ENCODE results near the gene PPP1R1A.
A peak's percentile ranks its signal among the peaks of the same experiment; 100 is the strongest.

The PPP1R1A gene

DNA sequence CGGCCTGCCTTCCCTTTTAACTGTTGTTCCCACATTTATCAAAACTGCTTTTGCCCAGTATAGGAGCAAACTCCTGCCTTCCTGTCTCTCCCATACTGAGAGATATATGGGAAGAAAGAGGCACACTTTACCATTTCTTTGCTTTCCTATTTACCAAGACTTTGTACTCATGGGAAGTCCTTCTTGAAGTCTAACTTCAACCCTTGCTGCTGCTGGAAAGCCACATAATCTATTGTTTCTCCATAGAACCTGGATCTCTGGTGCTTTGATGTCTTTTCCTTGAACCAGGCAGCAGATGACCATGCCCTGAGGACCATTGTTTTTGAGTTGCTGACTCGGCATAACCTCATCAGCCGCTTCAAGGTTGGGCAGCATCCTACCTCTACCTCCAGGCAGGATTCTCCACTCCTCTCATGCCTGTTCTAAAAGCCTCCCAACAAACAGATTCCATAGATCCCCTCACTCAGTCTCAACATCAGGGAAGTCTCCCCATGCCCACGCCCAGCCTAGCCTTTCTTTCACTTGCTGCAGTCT, 18.4 kb downstream of the PPP1R1A start:
- DNase-seq = no peak

DNA sequence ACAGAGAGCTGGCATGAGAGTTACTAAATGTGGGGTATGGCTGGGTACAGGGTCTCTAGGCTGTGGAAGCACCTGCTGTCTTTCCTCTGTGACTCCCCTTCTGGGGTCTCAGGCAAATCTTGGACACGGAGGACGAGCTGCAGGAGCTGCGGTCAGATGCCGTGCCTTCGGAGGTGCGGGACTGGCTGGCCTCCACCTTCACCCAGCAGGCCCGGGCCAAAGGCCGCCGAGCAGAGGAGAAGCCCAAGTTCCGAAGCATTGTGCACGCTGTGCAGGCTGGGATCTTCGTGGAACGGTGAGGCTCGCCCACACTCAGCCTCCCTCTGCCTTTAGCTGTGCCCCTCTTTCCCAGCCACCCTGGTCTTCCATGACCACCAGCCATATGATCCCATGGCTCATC, 19.4 kb downstream of the PPP1R1A start:
- DNase-seq = no peak

DNA sequence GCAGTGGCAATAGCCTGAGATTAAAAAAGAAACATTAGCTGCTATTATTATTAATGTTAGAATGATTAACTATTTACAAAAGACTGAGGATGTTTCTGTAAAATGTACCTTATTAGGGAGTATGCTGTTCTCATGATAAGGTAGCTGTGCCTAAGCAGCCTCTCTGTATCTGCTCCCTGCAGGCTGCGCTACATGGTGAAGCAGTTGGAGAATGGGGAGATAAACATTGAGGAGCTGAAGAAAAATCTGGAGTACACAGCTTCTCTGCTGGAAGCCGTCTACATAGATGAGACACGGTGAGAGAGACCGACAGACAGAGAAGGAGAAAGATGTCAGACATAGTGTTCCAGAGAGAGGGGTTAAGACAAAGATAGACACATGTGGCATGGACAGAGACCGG, 21.7 kb downstream of the PPP1R1A start:
- no peak for DNase-seq

DNA sequence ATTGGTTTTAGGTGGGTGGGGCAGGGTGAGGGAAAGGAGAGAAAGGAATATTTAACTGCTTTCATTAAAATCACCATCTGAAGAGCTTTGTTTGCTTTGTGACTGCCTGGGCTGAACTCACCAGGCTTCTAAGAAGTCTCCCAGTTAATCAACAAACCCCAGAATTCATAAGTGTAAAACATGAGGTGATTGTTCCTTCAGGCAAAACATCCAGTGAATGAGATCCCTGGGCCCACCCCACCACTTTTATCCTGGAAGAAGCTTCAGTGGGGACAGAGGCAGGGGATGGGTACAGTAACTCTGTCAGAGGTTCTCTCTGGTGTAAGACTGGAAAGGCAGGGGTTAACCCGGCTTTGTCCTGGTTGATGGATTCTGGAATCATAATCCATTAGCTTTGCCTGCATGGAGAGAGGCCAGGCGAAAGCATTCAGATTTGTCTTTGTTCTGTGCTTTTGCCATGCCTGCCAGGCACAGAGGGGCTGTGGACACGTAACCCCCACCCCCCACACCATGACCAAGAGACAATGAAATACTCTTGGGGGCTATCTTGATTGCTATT, 22.4 kb downstream of the PPP1R1A start:
- no peak for DNase-seq

DNA sequence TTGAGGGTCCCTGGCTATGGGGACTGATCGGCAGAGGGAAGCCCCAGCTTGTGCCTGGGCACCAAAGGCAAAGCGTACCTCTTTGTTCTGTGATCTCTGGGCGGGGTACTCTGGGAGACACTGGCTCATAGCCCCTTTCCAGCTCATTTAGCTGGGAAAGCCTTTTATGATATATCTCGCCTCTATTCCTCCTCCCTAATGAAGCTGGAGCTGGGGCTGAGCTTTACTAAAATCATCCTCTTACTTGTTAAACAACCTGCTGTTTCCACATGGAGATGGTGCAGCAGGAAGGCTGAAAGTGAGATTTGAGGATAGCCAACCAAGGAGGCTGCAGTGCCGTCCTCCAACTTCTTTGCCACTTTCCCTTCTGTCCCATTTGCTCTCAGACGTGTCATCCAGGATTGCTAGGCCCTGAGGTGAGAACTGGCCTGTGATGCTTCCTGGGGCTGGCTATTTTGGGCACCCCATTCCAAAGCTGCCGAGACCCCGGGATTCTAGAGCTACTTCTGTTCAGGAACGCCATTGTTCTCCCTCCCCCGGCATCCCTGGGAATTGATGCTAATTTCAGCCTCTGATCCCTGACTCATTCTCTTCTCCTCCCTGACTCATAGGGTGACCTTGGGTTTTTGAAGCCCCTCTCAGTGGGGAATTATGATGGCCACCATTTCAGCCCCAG, 23.0 kb downstream of the PPP1R1A start:
- no peak for DNase-seq

DNA sequence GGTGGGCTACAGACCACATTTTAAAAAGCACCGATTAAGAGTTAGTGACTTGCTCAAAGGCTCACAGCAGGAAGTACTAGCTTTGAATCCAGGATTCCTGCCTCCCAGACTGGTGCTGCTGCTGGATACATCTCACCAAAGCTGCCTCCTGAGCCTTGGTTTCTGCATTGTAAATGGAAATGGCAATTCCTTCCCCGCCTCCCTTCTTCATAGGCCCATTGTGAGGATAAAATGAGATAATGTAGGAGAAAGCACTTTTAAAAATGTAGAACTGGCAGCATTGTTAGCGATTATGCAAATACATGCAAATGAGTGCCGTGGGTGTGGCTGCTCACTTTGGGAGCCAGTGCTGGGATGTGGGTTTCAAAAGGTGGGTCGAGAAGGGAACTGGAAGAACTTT, 23.7 kb downstream of the PPP1R1A start:
- DNase-seq = no peak

DNA sequence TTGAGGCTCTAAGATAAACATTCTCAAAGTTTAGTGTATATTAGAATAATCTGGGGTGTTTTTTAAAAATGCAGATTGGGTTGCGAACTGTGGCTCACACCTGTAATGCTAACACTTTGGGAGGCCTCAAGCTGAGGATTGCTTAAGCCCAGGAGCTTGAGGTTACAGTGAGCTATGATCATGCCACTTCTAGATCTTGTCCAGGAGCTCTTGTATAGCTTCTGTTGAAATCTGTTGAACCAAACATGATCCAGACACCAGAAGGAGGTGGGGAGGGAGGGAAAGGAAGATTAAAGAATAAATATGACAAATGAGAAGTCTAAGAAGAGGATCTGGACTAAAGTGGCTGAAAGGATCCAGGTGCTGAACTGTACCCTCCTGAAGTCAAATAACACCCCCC, 24.7 kb downstream of the PPP1R1A start:
- no peak for DNase-seq

DNA sequence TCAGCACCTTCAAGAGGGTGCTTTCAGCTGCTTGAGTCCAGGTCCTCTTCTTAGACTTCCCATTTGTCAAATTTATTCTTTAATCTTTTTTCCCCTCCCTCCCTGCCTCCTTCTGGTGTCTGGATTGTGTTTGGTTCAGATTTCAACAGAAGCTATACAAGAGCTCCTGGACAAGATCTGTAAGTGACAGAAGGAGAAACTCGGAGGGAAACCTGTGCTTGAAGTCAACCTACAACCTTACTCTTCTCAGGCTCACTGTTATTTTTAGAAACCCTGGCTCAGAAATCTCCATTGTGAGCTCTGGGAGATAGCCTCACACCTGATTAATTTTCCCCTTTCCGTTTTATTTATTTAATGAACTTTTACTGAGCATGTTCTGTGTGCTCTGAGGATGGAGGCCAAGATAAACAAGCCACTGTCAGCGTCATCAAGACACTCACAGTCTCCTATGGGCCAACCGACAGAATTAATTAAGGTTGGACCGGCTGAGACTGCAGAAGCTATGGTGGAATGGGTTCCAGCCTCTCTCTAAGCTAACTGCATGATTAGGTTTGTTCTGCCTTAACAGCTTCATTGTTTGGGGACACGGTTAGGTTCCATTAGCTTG, 25.6 kb downstream of the PPP1R1A start:
- DNase-seq = no peak

DNA sequence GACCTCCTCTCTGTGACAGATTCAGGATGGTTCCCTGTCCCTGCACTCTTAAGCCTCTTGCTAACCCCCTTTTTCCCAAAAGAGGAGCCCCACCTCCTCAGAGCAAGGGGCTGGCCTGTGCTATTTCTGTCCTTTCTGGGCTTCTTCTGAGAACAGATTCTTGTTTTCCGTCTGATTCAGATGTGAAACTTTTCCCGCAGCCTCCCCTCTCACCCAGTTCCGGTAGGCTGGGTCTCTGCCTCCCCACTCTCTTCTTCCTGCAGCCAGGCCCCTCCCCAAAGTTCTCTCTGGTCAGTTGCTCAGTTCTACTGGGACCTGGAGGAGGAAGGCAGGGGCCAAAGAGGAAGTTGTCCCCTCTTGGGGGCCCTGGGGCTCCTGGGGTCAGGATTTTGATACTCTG, 27.3 kb downstream of the PPP1R1A start:
- no peak for DNase-seq

DNA sequence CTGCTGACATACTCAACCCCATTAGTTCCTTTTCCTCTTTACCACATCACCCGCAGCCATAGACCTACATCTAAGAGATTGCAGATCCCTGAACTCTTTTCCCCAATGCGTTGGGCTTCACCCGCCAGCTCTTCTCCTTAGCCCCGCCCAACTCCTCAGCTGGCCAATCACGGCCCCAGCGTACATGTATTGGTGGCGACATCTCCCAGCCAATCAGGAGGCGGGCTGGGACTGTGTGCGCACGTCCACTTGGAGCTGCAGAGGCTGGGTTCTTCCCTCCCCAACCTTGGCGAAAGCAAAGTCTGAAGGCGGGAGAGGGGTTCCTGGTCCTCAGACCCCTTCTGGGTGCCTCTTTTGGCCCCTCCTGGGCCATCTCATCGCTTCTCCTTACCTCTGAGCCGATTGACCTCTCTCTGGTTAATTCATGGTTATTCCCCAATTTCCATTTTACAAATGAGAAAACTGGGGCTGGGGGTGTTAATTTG, 28.0 kb downstream of the PPP1R1A start:
- peak; percentile 81 to 86 for DNase-seq

DNA sequence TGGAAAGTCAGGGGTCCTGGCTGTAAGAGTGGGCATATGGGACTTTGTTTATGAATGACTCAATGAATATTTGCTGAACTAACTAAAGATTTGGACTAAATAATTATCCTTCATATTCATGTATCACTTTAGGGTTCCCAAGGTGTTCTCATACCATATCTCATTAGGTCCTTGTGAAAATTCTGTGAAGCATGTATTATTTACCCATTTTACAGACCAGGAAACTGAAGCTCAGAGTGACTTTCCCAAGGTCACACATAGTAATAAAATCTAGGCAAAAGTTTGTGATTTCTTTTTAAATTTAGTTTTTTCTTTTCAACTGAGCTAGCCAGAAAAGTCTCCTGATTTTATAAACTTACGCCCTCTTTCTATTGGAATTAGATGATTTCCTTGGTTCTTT, 29.7 kb downstream of the PPP1R1A start:
- DNase-seq = no peak

DNA sequence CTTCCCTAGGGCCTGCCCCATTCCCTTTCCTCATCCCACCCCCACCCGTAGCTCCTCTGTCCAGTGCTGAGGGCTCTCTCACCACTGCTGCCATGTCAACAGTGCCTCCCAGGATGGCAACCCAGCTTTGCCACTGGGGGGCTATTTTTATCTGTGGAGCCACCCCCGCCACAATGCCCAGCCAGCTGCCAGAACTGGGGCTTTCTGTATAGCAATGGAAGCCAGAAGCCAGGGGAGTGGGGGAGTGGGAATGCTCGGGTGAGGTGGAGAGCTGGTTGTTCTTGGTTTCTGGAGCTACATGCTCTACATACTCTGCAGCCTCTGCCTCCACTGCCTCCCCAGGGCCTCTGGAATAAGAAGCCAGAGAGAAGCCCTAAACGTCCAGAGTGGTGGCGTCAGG, 30.1 kb downstream of the PPP1R1A start:
- no peak for DNase-seq

DNA sequence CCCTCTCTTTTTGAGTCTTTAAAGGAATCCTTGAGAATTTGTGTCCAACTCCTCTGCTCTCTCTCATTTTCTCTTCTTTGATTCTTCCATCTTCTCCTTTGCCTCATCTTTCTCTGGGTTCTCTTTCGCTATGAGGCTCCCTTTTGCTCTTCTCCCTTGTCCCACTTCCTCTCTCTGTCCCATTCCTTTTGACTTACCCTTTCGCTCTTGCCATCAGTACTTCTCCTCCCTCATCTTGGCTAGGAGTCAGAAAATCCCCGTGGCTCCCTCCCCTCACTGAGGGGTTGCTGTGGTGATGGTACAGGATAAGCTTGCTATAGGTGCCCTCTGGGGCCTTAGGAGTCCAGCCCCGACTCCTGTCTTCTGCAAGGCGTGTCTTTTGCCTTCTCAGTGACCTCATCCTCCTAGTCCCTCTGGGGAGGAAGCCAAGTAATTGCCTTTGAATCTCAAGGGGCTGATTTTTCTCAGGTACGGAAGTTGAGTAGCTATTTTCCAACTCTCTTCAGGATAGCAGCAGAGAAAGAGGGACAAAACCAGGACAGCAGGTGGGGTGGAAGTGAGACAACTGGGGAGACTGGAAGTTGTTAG, 32.7 kb downstream of the PPP1R1A start:
- DNase-seq = no peak

DNA sequence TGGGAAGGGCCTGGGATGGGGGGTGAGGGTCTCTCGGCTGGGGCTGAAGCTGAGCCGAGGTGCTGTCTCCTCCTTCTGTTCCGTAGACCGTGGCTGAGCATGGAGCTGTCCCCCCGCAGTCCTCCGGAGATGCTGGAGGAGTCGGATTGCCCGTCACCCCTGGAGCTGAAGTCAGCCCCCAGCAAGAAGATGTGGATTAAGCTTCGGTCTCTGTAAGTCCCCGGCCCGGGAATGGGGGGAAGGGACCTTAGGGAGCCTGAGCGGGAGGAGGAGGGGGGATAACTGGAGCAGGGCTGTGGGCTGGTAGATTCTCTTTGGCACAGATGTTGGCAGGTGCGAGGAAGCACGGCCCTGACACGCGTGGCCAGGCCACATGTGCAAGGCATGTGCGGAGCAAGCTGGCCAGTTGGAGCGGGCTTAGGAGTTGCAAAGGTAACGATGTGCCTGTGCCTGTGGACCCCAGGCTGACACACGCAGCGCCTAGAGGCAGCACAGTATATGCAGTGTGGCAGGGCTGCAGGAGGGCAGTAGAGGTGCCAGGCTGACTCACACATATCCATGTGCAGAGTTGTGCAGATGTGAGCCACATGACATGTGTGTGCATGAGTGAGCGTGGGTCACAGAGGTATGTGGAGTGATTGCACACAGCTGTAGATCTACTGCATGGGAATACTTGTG, 38.5 kb downstream of the PPP1R1A start:
- peak; percentile 19 to 33 for DNase-seq

DNA sequence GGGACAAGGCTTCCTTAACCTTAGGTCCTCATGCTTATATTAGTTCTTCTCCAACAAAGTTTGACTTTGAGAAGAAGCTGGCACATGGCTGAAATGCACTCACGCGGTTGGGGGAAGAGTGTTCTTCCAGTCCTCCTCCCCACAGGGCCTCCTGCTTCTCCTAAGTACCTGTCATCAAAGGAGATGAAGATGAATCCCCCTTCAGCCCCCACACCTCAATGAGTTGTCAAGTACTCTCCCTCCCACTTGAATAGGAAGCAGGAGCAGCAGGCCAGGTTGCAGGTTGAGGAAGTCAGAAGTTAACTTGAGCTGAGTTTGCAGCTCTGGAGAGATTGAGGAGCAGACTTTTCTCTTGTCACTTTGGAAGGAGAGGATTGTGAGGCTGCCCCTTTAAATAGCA, 41.9 kb downstream of the PPP1R1A start:
- DNase-seq = no peak

DNA sequence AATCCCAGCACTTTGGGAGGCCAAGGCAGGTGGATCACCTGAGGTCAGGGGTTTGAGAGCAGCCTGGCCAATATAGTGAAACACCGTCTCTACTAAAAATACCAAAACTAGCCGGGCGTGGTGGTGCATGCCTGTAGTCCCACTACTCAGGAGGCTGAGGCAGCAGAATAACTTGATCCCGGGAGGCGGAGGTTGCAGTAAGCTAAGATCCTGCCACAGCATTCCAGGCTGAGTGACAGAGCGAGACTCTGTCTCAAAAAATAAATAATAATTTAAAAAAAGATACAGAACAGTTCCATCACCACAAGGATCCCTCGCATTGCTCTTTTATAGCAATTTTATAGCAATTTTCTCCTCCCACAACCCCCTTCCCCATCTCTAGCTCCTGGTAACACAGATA, 43.7 kb downstream of the PPP1R1A start:
- no peak for DNase-seq

DNA sequence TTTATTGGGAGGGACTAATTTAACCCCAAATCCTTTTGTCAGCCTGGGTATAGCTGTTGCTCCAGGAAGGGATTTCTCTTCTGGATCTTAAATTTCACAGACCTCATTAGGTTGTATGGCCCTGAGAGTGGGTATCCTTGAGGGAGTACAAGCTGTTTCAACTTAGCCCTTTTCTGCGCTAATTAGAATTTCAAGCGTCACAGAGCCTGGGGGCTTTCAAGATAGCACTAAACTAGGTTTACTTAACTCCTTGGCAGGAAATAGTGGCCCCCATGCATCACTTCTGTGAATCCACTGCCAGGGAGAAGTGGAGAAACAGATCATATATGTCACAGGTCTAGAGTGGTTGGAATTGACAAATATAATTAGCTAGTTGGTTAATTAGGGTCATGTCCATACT, 44.9 kb downstream of the PPP1R1A start:
- no peak for DNase-seq

DNA sequence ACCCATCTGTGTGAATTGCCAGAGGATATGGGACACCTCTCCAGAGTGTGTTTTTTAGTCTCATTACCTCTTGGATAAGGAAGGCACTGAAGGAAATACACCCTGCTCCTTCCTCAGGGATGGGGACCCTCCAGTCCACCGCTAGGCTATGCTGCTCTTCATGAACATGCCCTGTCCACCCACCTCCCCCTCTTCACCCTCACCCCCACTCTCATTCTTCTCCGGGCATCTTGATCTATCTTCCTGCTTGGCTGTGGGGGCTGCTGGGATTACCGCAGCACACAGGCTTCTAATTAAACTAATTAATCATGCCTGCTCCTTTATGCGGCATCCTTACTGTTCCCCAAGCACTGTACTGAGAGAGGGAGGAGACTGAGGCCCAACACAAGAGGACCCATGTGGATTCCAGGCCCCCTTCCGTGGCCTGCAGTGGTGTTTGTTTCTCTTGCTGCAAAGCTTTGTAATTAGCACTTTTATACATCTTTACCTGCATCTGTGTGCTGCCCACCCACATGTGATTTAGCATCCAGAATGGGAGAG, 46.6 kb downstream of the PPP1R1A start:
- no peak for DNase-seq

DNA sequence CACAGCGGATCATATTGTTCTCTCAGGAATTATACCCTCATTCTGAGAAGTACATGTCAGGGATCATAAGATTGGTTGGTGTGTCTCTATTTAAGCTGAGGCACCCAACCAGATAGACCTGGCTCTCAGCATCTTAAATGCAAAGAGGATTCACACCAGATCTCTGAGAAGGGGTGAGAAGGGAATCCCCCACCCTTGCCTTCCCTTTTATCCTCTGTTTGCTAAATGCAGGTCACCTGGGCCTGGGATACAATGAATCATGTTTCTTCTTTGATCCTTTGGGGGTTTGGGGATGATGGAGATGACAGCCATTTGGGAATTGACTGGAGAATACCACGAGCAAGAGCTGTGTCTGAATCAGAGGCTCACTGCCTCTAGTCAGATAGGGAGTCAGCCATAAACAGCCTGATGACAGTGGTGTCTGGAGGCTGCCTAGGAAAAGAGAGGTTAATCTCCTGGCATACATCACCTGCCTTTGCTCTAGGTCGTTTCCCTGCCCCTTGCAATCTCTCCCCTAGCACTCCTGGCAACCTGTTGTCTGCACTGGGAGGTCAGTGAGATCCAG, 50.2 kb downstream of the PPP1R1A start:
- no peak for DNase-seq

DNA sequence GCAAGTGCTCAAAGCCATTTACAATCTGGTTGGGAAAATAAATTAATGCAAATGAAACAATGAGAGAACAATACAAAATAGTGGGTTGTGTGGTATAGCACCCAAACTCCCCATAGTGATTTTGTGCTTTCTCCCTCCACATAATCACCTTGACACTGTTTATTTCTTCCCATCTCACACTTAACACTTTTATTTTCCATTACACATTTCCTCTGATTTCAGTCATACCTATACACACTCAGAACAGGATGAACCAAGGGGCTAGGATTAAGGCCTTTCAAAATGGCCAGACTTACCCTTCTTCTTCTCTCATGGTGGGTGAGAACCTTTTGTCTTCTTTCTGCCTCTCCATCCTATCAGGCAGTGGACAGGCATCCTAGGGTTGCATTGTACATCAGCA, 53.0 kb downstream of the PPP1R1A start:
- DNase-seq = no peak

DNA sequence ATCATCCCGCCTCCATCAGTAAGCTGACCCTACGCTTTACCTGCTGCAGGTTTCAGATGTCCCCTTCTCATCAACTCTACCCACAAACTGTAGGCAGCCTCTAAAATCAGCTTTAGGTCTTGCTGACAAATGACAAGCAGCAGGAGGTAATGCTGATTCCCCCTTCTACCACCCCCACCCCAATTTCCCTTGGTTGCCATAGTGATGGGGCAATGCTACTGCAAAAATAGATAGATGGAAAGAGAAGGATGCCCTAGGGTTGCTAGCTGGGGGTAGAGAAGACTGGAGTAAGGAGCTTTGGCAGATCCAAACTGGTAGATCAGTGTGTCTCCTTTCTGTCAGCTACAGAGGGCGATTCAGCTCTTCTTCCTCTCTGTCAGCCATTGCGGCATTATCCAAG, 58.9 kb downstream of the PPP1R1A start:
- no peak for DNase-seq
